HG03097 (cell line): Measurements from ENCODE around the gene PFDN4.
"Not testable (repeated sequence)": the region's sequence is repeated elsewhere in the genome, so short reads cannot be mapped to it uniquely, and the experiment has no call there.

Source experiments
- ATAC-seq: cut with Tn5 transposase; IDR thresholded peaks from one replicate; pipeline ENCODE4 v1.9.1; 2021; ENCODE audit not compliant: unreplicated experiment, low FRiP score

PFDN4 gene

DNA sequence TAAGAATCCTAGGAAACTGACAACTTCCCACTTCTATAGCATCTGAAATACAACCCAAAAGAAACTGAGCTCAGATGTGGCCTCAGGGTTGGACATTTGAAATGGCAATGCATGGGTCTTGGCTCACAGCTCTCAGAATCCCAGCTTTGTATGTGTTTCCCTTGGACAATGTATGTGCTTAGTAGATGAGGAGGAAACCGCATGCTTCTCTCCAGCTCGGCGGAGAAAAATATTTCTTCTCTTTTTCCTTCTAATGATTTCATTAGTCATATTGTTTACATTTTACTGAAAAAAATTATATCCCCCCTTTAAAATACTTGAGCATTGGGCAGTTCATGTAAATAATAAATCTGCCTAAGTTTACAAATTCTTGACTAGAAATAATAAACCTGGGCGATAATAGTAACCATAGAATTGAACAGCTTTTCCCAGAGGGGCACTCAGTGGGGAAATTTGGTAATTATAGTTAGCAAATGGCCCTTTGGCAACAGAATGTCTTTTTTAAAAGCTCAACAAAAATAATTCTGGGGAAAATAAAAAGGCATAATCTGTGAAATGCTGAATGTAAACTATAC lies 55.3 kb downstream of the PFDN4 start:
- ATAC-seq: no peak

DNA sequence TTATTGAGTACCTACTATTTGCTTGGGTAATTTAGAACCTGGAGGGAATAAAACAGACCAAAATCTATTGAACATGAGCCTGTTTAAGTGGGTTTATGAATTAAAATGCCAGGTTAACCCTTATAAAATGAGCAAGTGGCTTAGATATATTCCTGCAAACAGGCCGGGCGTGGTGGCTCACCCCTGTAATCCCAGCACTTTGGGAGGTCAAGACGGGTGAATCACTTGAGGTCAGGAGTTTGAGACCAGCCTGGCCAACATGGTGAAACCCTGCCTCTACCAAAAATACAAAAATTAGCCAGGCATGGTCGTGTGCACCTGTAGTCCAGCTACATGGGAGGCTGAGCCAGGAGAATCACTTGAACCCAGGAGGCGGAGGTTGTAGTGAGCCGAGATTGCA lies 57.9 kb downstream of the PFDN4 start:
- ATAC-seq: not testable (repeated sequence)

DNA sequence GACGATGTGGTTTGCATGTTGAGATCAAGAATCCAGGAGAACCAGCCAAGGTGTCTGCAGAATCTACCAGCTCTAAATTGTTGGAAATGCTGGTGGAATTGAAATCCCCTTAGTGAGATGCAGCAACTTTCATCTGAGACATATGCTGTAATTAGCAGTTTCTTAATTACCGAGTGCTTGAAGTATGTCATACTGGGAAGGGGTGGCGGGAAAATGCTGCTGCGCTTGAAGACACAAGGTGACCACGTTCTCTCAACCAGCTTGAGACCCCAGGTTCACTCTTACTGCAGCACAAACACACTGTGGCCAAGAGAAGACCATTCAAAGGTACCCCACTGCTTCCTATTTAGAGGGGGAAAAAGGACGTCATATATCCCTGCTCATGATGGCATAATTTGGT lies 59.0 kb downstream of the PFDN4 start:
- ATAC-seq: no peak

DNA sequence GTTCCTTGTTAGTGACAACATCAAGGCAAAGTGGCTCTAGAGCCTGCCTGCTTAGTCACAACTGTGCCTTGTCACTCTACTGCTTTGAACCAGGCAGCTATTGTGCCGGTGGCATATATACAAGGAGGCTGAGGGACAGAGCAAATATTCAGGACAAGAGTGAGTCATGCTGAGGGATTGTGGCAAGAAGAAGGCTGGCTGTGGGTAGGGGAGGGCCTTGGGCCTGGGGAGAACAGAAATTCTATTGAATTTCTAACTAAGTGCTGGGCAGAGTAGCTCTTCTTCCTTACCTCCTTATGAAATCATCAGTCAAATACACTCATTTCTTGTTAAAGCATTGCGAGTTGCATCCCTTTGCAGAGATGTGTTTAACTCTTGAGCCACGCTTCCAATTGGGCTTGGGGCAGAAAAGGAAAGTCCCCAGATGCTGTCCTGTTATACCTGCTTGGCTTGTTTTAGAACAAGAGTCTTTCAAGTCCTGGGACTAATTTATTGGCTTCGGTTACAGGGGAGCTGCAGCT lies 59.7 kb downstream of the PFDN4 start:
- ATAC-seq: no peak

DNA sequence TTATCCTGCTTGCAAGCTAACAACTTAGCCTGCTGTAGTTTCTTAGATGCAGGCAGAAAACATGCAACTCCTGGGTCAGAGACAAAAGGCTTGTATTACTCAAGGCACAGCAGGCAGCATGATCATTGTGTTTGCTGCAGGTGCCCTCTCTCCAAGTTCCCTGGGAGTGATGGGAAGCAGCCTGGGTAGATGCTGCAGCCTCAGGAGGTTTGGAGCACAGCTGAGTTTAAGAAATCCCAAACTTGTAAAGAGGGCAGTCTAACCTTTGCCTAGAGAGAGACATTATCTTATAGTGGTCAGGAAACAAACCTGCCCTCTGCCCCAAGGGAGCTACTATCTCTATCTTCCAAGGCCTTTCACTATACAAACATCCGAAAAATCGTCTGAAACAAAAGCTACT lies 61.1 kb downstream of the PFDN4 start:
- no peak for ATAC-seq
